PFSK-1 (cell line): Measurements from ENCODE around the gene PEX7.

ENCODE experiments used
- FOXP2 ChIP-seq: optimal IDR thresholded peaks from 2 replicates; pipeline ENCODE3; 2011; ENCODE audit warnings: borderline replicate concordance, control low read depth, inconsistent platforms; ENCODE audit not compliant: insufficient read depth; ENCODE audit errors: extremely low read length, extremely low read depth
- POLR2AphosphoS5 ChIP-seq: IDR thresholded peaks from 2 replicates; pipeline ENCODE4 v1.6.1; 2012; ENCODE audit warnings: low read depth, mild to moderate bottlenecking, control low read depth, low read length, moderate library complexity
- SIN3A ChIP-seq: IDR thresholded peaks from 2 replicates; pipeline ENCODE4 v1.6.1; 2012; ENCODE audit warnings: mild to moderate bottlenecking, low read length, moderate library complexity, borderline replicate concordance; ENCODE audit not compliant: insufficient read depth
- TAF1 ChIP-seq: IDR thresholded peaks from 2 replicates; pipeline ENCODE4 v1.6.1; 2012; ENCODE audit warnings: low read length, control low read depth, borderline replicate concordance; ENCODE audit not compliant: insufficient read depth
- TF ChIP-seq, protein P1 (sequence below), 2 experiments: IDR thresholded peaks; 2 replicates each; pipeline versions ENCODE4 v1.6.1 to v1.8.0; 2011 to 2012; ENCODE audit warnings: low read depth in 2 of 2, low read length in 2 of 2, control low read depth in 1 of 2, inconsistent platforms in 1 of 2, mild to moderate bottlenecking in 1 of 2, moderate library complexity in 1 of 2; ENCODE audit not compliant: insufficient read depth in 1 of 2

Gene PEX7

DNA sequence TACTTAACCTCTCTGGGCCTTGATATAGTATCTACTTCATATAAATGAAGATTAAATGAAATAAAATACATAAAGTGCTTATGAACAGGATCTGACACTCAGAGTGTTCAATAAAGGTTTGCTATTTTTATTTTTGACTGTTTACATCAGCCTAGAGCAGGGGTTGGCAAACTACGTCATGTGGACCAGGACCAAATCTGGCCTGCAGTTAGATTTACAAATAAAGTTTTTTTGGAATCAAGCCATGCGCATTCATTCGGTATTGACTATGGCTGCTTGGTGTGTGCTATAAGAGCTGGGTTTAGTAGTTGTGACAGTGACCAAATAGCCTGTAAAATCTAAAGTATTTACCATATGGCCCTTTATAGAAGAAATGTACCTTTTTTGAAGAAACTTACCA lies 20.8 kb downstream of the PEX7 start:
- TF ChIP-seq SIN3A: no peak

DNA sequence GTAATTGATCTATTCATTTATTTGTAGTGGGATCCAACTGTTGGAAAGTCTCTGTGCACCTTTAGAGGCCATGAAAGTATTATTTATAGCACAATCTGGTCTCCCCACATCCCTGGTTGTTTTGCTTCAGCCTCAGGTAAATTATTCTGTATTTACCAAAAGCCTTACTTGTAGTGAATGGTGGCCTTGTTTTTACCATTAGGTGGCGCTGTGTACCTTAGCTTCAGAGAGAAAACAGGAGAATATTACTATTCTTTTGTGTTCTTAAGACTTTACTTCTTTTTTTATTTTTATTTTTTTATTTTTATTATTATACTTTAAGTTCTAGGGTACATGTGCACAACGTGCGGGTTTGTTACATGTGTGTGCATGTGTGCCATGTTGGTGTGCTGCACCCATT lies 23.7 kb downstream of the PEX7 start:
- no peak for TF ChIP-seq POLR2AphosphoS5
- TF ChIP-seq SIN3A: no peak
- TF ChIP-seq, protein P1, sequence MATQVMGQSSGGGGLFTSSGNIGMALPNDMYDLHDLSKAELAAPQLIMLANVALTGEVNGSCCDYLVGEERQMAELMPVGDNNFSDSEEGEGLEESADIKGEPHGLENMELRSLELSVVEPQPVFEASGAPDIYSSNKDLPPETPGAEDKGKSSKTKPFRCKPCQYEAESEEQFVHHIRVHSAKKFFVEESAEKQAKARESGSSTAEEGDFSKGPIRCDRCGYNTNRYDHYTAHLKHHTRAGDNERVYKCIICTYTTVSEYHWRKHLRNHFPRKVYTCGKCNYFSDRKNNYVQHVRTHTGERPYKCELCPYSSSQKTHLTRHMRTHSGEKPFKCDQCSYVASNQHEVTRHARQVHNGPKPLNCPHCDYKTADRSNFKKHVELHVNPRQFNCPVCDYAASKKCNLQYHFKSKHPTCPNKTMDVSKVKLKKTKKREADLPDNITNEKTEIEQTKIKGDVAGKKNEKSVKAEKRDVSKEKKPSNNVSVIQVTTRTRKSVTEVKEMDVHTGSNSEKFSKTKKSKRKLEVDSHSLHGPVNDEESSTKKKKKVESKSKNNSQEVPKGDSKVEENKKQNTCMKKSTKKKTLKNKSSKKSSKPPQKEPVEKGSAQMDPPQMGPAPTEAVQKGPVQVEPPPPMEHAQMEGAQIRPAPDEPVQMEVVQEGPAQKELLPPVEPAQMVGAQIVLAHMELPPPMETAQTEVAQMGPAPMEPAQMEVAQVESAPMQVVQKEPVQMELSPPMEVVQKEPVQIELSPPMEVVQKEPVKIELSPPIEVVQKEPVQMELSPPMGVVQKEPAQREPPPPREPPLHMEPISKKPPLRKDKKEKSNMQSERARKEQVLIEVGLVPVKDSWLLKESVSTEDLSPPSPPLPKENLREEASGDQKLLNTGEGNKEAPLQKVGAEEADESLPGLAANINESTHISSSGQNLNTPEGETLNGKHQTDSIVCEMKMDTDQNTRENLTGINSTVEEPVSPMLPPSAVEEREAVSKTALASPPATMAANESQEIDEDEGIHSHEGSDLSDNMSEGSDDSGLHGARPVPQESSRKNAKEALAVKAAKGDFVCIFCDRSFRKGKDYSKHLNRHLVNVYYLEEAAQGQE (IDR thresholded peaks at IDR 0.05; ENCODE audit: insufficient read depth in 1 of 2, low read depth in 2 of 2, low read length in 2 of 2): no peak
- TF ChIP-seq FOXP2: no peak
- no peak for TF ChIP-seq TAF1

DNA sequence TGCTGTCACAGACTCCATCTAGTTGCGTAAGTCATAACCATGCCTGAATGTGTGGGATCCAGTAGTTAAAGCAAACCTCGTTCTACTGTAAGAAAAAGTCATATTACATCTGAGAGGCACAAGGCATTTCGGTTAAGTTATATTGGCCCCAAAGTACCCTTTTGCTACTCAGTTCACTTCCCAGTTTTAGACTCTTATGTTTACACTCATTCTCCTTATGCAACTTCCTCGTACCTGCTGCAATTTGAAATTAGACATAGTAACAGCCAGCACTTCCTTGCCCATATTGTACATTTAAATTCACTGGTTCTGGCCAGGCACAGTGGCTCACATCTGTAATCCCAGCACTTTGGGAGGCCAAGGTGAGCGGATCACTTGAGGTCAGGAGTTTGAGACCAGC lies 37.0 kb downstream of the PEX7 start:
- TF ChIP-seq SIN3A (no peak), FOXP2 (no peak)
- TF ChIP-seq, protein P1 (IDR thresholded peaks at IDR 0.05; ENCODE audit: insufficient read depth in 1 of 2, low read depth in 2 of 2, low read length in 2 of 2): no peak

DNA sequence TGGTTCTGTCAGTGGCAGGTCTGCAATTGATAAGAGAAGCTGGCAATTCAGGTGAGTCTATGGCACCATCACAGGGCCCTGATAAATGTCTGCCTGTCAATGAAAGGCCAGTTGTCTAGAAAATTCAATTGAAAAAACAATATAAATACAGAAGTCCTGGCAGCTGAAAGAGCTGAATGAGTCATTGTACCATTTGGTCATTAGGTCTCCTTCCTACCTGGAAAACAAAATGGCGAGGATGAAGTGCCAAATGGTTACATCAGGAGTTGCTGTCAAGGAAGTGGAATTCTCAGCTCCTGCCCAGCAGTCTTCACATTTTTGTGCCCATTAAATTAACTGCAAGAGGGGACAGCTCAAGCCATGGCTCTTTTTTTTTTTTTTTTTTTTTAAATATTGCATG lies 37.7 kb downstream of the PEX7 start:
- TF ChIP-seq SIN3A (no peak), POLR2AphosphoS5 (no peak), FOXP2 (no peak), TAF1 (no peak)
- TF ChIP-seq, protein P1 (IDR thresholded peaks at IDR 0.05; ENCODE audit: insufficient read depth in 1 of 2, low read depth in 2 of 2, low read length in 2 of 2): no peak

DNA sequence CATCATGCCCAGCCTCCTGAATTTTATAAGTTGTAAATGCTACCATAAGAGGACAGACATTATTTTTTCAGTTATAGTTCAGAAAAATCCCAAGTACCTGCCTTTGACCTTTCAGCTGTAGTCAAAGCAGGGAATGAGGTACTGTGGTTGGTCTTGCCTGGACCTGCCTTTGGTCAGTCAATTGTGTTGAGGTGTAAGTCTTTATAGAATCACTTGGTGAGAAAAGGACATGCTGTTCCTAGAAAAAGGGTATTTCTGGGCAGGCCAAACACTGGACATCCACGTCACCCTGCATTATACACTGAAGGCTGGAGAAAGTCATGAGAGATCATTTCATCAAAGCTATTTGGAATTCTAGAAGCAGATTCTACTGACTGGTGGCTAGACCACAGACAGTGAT lies 40.3 kb downstream of the PEX7 start:
- TF ChIP-seq SIN3A (no peak), POLR2AphosphoS5 (no peak), TAF1 (no peak), FOXP2 (no peak)
- TF ChIP-seq, protein P1 (IDR thresholded peaks at IDR 0.05; ENCODE audit: insufficient read depth in 1 of 2, low read depth in 2 of 2, low read length in 2 of 2): no peak
